HG02759 (cell line): ENCODE results near the gene TMEM126A.

Experiments
- ATAC-seq: cut with Tn5 transposase; IDR thresholded peaks from one replicate; pipeline ENCODE4 v1.9.1; 2021; ENCODE audit warnings: mild to moderate bottlenecking, moderate library complexity; ENCODE audit not compliant: unreplicated experiment

Gene TMEM126A

GRCh38 chr11:85694385-85694980, 46.7 kb downstream of the TMEM126A start:
- no peak for ATAC-seq

GRCh38 chr11:85695546-85695945, 47.8 kb downstream of the TMEM126A start:
- ATAC-seq = no peak

GRCh38 chr11:85697747-85698146, 50.0 kb downstream of the TMEM126A start:
- no peak for ATAC-seq

GRCh38 chr11:85698195-85698594, 50.4 kb downstream of the TMEM126A start:
- ATAC-seq = no peak

GRCh38 chr11:85699957-85700741, 52.4 kb downstream of the TMEM126A start:
- peak; percentile 79 for ATAC-seq

GRCh38 chr11:85704967-85705366, 57.2 kb downstream of the TMEM126A start:
- ATAC-seq = no peak

GRCh38 chr11:85705800-85706199, 58.0 kb downstream of the TMEM126A start:
- no peak for ATAC-seq
